ENCODE data around the gene DISP3. TPM values are rescaled to one million over a fixed set of nuclear protein-coding genes. Genes with fewer than 3 reads are reported as not detected.

Gene DISP3
- total and polyA plus RNA-seq, 2 of the 4 experiments (the other 2 are of a cell fraction) = 0.05 TPM; not detected in 1

GRCh38 chr1:11536573-11537379 is 57.8 kb downstream of the DISP3 start:
- no peak overlapping the region for H2BK15ac ChIP-seq (ENCODE audit: low read depth, low read length)
- no peak overlapping the region for H2AK9ac ChIP-seq (replicated peaks; ENCODE audit: low read depth, low read length, poor library complexity)
- no peaks in the 10 kb centered on the region for H3K4me1 ChIP-seq (ENCODE audit: control insufficient read depth, insufficient read depth, low read length)
- no peak overlapping the region for H3K18ac ChIP-seq (ENCODE audit: low read depth, low read length)
- DNase-seq (no peak), ATAC-seq (ENCODE audit: low read depth) (no peak)
- H2BK120ac ChIP-seq (ENCODE audit: low read depth, low read length) = no peak overlapping the region
- H3K27me3 ChIP-seq (ENCODE audit: control insufficient read depth, insufficient read depth, low read length) = no peaks in the 10 kb centered on the region; the same call in 1 of the 2 replicates
- H4K20me1 ChIP-seq (ENCODE audit: insufficient read depth, low read length) = no peaks in the 10 kb centered on the region
- intact Hi-C loops (cut with micrococcal nuclease) (no loop called here), in situ Hi-C loops (cut with MboI; ENCODE audit: low sequenced_read_pairs) (no loop called here), dilution Hi-C loops (cut with HindIII; ENCODE audit: low sequenced_read_pairs, unreplicated experiment) (no loop called here)
- H3K14ac ChIP-seq (replicated peaks; ENCODE audit: low read depth, low read length) = no peak overlapping the region
- H4K5ac ChIP-seq (ENCODE audit: low read depth, low read length) = no peak overlapping the region
- no peak overlapping the region for H3K4ac ChIP-seq (ENCODE audit: low read depth, low read length)
- H4K8ac ChIP-seq (ENCODE audit: low read depth in 2 of 2, low read length in 2 of 2) = no peak overlapping the region
- no peaks in the 10 kb centered on the region for H3K36me3 ChIP-seq (ENCODE audit: control insufficient read depth, insufficient read depth, low read length)
- no peak overlapping the region for H3K27ac ChIP-seq (ENCODE audit: insufficient read depth, low read length)
- H3K9ac ChIP-seq (ENCODE audit: low read depth, low read length) = no peak overlapping the region
- no peak overlapping the region for H3K4me2 ChIP-seq (ENCODE audit: low read depth, low read length)
- no peak overlapping the region for H3K23ac ChIP-seq (ENCODE audit: low read depth, low read length)
- BruUV-seq (replicated peaks) = no TSS peak
- H4K91ac ChIP-seq (ENCODE audit: insufficient read depth, low read depth, low read length) = no peak overlapping the region
- POLR2A ChIA-PET (ENCODE audit: unreplicated experiment) = no interaction called here
- no peak overlapping the region for H2BK20ac ChIP-seq (ENCODE audit: low read depth, low read length)
- no peaks in the 10 kb centered on the region for H3K9me1 ChIP-seq (ENCODE audit: insufficient read depth, low read length)
- H3K79me1 ChIP-seq (ENCODE audit: low read depth in 1 of 2, low read length in 2 of 2) = no peaks in the 10 kb centered on the region
- CTCF ChIA-PET = no interaction called here
- H3K9me3 ChIP-seq (ENCODE audit: control insufficient read depth, insufficient read depth, low read length) = no peaks in the 10 kb centered on the region
- H3K4me3 ChIP-seq (ENCODE audit: insufficient read depth, low read depth, low read length) = no peak overlapping the region
- H2BK5ac ChIP-seq (ENCODE audit: low read depth, low read length, poor library complexity, severe bottlenecking) = no peak overlapping the region
- WGBS, 2 experiments (ENCODE audit: extremely low coverage in 2 of 2, insufficient read length in 1 of 2) = 61% methylated on average over 6 of the region's 26 CpGs; no CpG with 5 or more reads in 1 of the 2 experiments
- TF ChIP-seq NFE2L2 (IDR thresholded peaks at IDR 0.05; ENCODE audit: low read depth, low read length) (no peak), MAFK (IDR thresholded peaks at IDR 0.05; ENCODE audit: low read depth, low read length) (no peak), RCOR1 (IDR thresholded peaks at IDR 0.05; ENCODE audit: insufficient replicate concordance, low read length) (no peak), MXI1 (IDR thresholded peaks at IDR 0.05; ENCODE audit: borderline replicate concordance, low read depth, low read length) (no peak), RFX5 (IDR thresholded peaks at IDR 0.05; ENCODE audit: low read depth, low read length) (no peak), POLR2A (IDR thresholded peaks at IDR 0.05; ENCODE audit: low read depth, low read length) (no peak), CEBPB (IDR thresholded peaks at IDR 0.05; ENCODE audit: low read depth, low read length) (no peak), MAZ (IDR thresholded peaks at IDR 0.05; ENCODE audit: borderline replicate concordance, low read depth, low read length) (no peak), RAD21 (IDR thresholded peaks at IDR 0.05; ENCODE audit: low read length) (no peak), FOS (IDR thresholded peaks at IDR 0.05; ENCODE audit: low read depth, low read length) (no peak), BHLHE40 (IDR thresholded peaks at IDR 0.05; ENCODE audit: low read depth, low read length) (no peak), SMC3 (IDR thresholded peaks at IDR 0.05; ENCODE audit: low read depth, low read length) (no peak), USF2 (IDR thresholded peaks at IDR 0.05; ENCODE audit: low read depth, low read length) (no peak), CTCF (conservative IDR thresholded peaks at IDR 0.05; ENCODE audit: low read depth, low read length) (no peak), CHD1 (IDR thresholded peaks at IDR 0.05; ENCODE audit: low read depth, low read length) (no peak)
- TF ChIP-seq, protein P1, sequence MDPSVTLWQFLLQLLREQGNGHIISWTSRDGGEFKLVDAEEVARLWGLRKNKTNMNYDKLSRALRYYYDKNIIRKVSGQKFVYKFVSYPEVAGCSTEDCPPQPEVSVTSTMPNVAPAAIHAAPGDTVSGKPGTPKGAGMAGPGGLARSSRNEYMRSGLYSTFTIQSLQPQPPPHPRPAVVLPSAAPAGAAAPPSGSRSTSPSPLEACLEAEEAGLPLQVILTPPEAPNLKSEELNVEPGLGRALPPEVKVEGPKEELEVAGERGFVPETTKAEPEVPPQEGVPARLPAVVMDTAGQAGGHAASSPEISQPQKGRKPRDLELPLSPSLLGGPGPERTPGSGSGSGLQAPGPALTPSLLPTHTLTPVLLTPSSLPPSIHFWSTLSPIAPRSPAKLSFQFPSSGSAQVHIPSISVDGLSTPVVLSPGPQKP (IDR thresholded peaks at IDR 0.05; ENCODE audit: borderline replicate concordance, low read depth, low read length) = no peak
- no peak overlapping the region for H2AK5ac ChIP-seq (ENCODE audit: low read depth, low read length)
- H3K56ac ChIP-seq (ENCODE audit: extremely low read depth, insufficient read depth, low read length) = no peak overlapping the region
- no peak overlapping the region for H2AFZ ChIP-seq (replicated peaks; ENCODE audit: low read length, poor library complexity)

Data from IMR-90 (cell line).